Activated CD4-positive, alpha-beta memory T cell treated with anti-CD3 and anti-CD28 coated beads, Interleukin-2, amount 10 ng/mL, durations not matched to agents 7 days and 5 days (primary cell): ENCODE measurements around the gene LRRC10B. TPM values are rescaled to one million over a fixed set of nuclear protein-coding genes. Genes with fewer than 3 reads are reported as not detected.
A peak's percentile ranks its signal among the peaks of the same experiment; 100 is the strongest.

Source experiments
- CTCF ChIA-PET: fragments of 350-600 bp; sonication (Branson Sonifier 250); formaldehyde crosslinking; loops from one replicate; lab custom pipeline; 2021; ENCODE audit warnings: antibody characterized with exemption, inconsistent platforms; lab: Charles Lee
- POLR2A ChIA-PET: fragments of 350-600 bp; sonication (Branson Sonifier 250); formaldehyde crosslinking; loops from one replicate; lab custom pipeline; 2021; ENCODE audit warnings: antibody characterized with exemption; lab: Charles Lee
- DNase-seq: peaks from one replicate; pipeline ENCODE4 v3.0.0-alpha.2; 2020
- H3K27ac Mint-ChIP-seq: one replicate; pipeline ENCODE4 v1.8.0; 2021; ENCODE audit warnings: mild to moderate bottlenecking, mixed read lengths
- H3K27me3 Mint-ChIP-seq: one replicate; pipeline ENCODE4 v1.8.0; 2021; ENCODE audit warnings: mixed read lengths
- H3K36me3 Mint-ChIP-seq: one replicate; pipeline ENCODE4 v1.8.0; 2021; ENCODE audit warnings: low read depth, mixed read lengths
- H3K4me1 Mint-ChIP-seq: one replicate; pipeline ENCODE4 v1.8.0; 2021; ENCODE audit warnings: mixed read lengths
- H3K4me3 Mint-ChIP-seq: one replicate; pipeline ENCODE4 v1.8.0; 2021; ENCODE audit warnings: mild to moderate bottlenecking, mixed read lengths
- H3K9me3 Mint-ChIP-seq: one replicate; pipeline ENCODE4 v1.8.0; 2021; ENCODE audit warnings: mixed read lengths
- total RNA-seq, 2 experiments: library from RNA; stranded (reverse); gene quantifications; one replicate each; pipeline ENCODE4 v1.2.3, GENCODE V29; 2021

Gene LRRC10B
- total RNA-seq, 2 experiments from 2014 or later, result 0.13 TPM; not detected in 1

- CTCF ChIA-PET, result interaction anchor here (0.9 to 2.1 kb wide), 7 partner anchors 11 to 106 kb away, joined by 3 to 10 read pairs (median 4); no protein-coding TSS in a partner anchor
- POLR2A ChIA-PET, result no interaction called here
- Mint-ChIP-seq H3K4me1 (no peaks in the 10 kb centered on the region), H3K4me3 (no peak overlapping the region), H3K27me3 (peaks cover 3% of the 10 kb centered on the region), H3K9me3 (no peaks in the 10 kb centered on the region), H3K27ac (no peak overlapping the region), H3K36me3 (no peaks in the 10 kb centered on the region)
- peak; percentile 51 for DNase-seq
These were observed 23.8 kb downstream of the LRRC10B start for GRCh38 chr11:61532134-61533038.

- H3K4me3 Mint-ChIP-seq, result no peak overlapping the region
- H3K27ac Mint-ChIP-seq, result no peak overlapping the region
- ChIA-PET POLR2A (no interaction called here), CTCF (interaction anchor here (0.6 to 1.1 kb wide), 2 partner anchors 56 to 133 kb away, joined by 3 to 6 read pairs; no protein-coding TSS in a partner anchor)
- DNase-seq, result no peak
- H3K9me3 Mint-ChIP-seq, result no peaks in the 10 kb centered on the region
- H3K36me3 Mint-ChIP-seq, result no peaks in the 10 kb centered on the region
- H3K4me1 Mint-ChIP-seq, result no peaks in the 10 kb centered on the region
- no peaks in the 10 kb centered on the region for H3K27me3 Mint-ChIP-seq
These were observed 24.5 kb downstream of the LRRC10B start for GRCh38 chr11:61533039-61533375.

DNA sequence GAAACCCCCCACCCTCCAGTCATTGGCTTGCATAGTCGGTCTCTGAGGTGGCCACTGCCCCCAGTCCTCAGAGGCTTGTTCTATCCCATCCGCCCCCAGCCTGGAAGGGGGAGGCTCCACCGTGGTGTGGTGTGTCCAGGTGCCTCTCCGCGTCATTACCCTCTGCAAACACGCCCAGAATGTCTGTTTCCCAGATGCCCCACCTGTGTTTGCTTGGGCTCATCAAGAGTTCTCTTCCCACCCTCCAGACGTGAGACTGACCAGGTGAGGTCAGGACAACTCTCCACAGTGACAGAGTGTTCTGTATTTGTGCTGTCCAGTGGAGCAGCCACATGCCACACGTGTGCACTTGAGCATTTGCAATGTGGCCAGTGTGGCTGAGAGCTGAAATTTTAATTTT is 24.9 kb downstream of the LRRC10B start:
- no peaks in the 10 kb centered on the region for H3K36me3 Mint-ChIP-seq
- CTCF ChIA-PET, result interaction anchor here (0.6 kb wide), 1 partner anchor 133 kb away, joined by 6 read pairs; no protein-coding TSS in a partner anchor
- H3K27me3 Mint-ChIP-seq, result no peaks in the 10 kb centered on the region
- POLR2A ChIA-PET, result no interaction called here
- H3K27ac Mint-ChIP-seq, result no peak overlapping the region
- H3K9me3 Mint-ChIP-seq, result no peaks in the 10 kb centered on the region
- no peak overlapping the region for H3K4me3 Mint-ChIP-seq
- no peaks in the 10 kb centered on the region for H3K4me1 Mint-ChIP-seq
- no peak for DNase-seq

GRCh38 chr11:61534025-61534932 is 25.7 kb downstream of the LRRC10B start:
- H3K9me3 Mint-ChIP-seq, result no peaks in the 10 kb centered on the region
- H3K27ac Mint-ChIP-seq, result no peak overlapping the region
- DNase-seq, result no peak
- H3K27me3 Mint-ChIP-seq, result peaks cover 3% of the 10 kb centered on the region
- no peaks in the 10 kb centered on the region for H3K4me1 Mint-ChIP-seq
- POLR2A ChIA-PET, result no interaction called here
- CTCF ChIA-PET, result no interaction called here
- H3K4me3 Mint-ChIP-seq, result no peak overlapping the region
- H3K36me3 Mint-ChIP-seq, result no peaks in the 10 kb centered on the region

GRCh38 chr11:61534933-61535839 is 26.6 kb downstream of the LRRC10B start:
- ChIA-PET POLR2A (no interaction called here), CTCF (no interaction called here)
- Mint-ChIP-seq H3K27me3 (peaks cover 7% of the 10 kb centered on the region), H3K27ac (no peak overlapping the region), H3K4me1 (no peaks in the 10 kb centered on the region), H3K36me3 (no peaks in the 10 kb centered on the region), H3K4me3 (no peak overlapping the region), H3K9me3 (no peaks in the 10 kb centered on the region)
- no peak for DNase-seq

DNA sequence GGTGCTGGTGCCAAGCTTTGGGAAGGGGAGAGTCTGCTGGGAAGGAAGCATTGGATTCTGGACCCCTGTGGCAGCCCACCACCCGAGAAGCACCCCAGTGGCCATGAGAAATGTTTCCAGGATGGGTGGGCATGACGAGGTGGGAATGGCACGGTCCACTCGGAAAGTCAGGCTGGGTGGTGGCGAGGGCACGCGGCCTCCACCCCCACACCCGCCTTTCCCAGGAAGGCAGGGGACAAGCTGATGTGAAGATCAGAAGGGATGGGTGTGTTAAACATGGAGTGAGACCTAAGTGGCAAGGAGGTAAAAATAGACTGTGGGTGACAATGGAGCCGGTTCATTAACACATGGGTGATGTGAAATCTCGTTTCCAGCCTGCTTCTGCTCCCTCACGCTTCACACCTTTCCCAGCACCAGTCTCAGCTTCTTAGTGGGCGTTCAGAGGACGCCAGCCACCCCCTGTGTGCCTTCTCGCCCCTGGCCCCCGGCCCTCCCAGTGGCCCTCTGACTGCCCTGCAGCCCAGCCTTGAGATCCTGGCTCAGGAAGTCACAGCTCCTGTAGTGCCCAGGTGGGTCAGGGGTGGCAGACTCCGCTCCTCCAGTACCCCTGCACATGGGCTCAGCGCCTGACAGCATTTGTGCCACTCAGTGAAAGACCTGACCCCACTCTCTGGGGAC is 27.6 kb downstream of the LRRC10B start:
- Mint-ChIP-seq H3K9me3 (no peaks in the 10 kb centered on the region), H3K36me3 (no peaks in the 10 kb centered on the region), H3K4me3 (no peak overlapping the region), H3K27ac (no peak overlapping the region), H3K27me3 (peaks cover 7% of the 10 kb centered on the region), H3K4me1 (no peaks in the 10 kb centered on the region)
- ChIA-PET POLR2A (no interaction called here), CTCF (no interaction called here)
- no peak for DNase-seq

DNA sequence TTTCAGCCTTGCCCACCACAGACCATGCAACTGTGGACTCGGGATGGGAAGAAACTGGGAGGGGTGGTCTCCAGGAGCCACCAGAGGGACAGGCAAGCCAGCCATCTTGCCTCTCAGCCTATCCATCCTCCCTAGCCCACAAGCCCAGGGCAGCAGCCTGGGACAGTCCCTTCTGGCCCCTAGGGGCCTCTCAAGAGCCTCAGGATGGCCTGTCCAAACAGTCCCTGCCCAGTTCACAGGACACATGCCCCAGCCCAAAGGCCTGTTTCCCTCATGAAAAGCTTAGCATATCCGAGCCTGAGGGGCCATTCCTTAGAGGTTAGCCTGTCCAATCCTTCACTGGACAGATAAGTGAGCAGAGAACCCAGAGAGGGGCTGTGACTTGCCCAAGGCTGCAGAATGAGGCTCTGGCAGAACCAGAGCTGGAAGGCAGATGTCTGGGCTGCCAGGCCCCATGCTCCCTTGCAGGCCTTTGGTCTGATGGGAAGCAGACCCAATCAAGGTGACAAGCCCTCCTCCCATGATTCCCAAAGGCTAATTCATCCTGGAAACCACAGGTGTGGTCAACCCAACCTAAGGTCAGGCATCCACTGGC is 28.2 kb downstream of the LRRC10B start:
- Mint-ChIP-seq H3K27me3 (peaks cover 7% of the 10 kb centered on the region), H3K36me3 (no peaks in the 10 kb centered on the region), H3K27ac (no peak overlapping the region), H3K9me3 (no peaks in the 10 kb centered on the region), H3K4me3 (no peak overlapping the region), H3K4me1 (no peaks in the 10 kb centered on the region)
- POLR2A ChIA-PET, result no interaction called here
- DNase-seq, result no peak
- CTCF ChIA-PET, result no interaction called here

DNA sequence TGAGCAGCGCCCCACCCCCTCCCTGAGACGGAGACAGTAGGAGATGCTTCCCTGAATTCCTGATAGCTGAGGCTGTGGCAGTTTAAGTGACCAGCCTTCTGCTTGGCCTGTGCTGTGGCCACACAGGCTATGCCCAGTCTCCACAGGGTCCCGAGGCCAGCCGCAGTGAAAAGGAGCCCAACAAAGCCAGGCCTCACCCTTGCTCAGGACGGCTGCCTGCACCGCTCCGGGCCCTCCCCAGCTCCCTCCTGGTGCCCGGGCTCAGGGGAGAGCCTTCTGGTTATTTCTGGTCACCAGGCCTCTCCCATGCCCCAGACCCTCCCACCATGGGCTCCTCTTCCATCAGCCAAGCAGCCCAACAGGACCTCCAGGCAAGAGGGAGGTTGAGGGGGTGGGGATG is 28.8 kb downstream of the LRRC10B start:
- no peaks in the 10 kb centered on the region for H3K36me3 Mint-ChIP-seq
- H3K4me3 Mint-ChIP-seq, result no peak overlapping the region
- no peaks in the 10 kb centered on the region for H3K4me1 Mint-ChIP-seq
- DNase-seq, result no peak
- CTCF ChIA-PET, result no interaction called here
- no peak overlapping the region for H3K27ac Mint-ChIP-seq
- no peaks in the 10 kb centered on the region for H3K9me3 Mint-ChIP-seq
- POLR2A ChIA-PET, result no interaction called here
- peaks cover 7% of the 10 kb centered on the region for H3K27me3 Mint-ChIP-seq

DNA sequence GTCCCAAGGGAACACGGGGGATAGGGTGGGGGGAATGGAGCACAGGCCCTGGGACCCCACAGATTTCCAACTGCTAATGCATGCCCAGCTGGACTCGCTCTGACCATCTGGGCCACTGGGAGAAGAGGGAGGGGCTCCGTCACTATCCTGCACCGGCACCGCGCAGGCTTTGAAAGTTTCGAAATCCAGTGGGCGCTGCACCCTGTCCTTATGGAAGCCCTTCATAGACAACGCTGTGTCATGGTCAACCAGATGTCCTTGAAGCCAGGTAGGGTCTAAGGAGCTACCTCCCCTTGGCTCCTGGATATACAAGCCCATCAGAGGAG is 30.1 kb downstream of the LRRC10B start:
- CTCF ChIA-PET, result no interaction called here
- Mint-ChIP-seq H3K27me3 (peaks cover 7% of the 10 kb centered on the region), H3K4me1 (no peaks in the 10 kb centered on the region), H3K9me3 (no peaks in the 10 kb centered on the region), H3K4me3 (no peak overlapping the region), H3K36me3 (no peaks in the 10 kb centered on the region), H3K27ac (no peak overlapping the region)
- DNase-seq, result no peak
- POLR2A ChIA-PET, result no interaction called here

- Mint-ChIP-seq H3K4me1 (no peaks in the 10 kb centered on the region), H3K4me3 (no peak overlapping the region), H3K36me3 (no peaks in the 10 kb centered on the region), H3K27me3 (peaks cover 7% of the 10 kb centered on the region), H3K9me3 (no peaks in the 10 kb centered on the region), H3K27ac (no peak overlapping the region)
- CTCF ChIA-PET, result interaction anchor here (1.2 to 1.7 kb wide), 2 partner anchors 22 to 30 kb away, joined by 4 to 5 read pairs; partner anchors contain the start of gene LRRC10B
- no peak for DNase-seq
- POLR2A ChIA-PET, result no interaction called here
These were observed 30.5 kb downstream of the LRRC10B start for GRCh38 chr11:61539006-61539405.

DNA sequence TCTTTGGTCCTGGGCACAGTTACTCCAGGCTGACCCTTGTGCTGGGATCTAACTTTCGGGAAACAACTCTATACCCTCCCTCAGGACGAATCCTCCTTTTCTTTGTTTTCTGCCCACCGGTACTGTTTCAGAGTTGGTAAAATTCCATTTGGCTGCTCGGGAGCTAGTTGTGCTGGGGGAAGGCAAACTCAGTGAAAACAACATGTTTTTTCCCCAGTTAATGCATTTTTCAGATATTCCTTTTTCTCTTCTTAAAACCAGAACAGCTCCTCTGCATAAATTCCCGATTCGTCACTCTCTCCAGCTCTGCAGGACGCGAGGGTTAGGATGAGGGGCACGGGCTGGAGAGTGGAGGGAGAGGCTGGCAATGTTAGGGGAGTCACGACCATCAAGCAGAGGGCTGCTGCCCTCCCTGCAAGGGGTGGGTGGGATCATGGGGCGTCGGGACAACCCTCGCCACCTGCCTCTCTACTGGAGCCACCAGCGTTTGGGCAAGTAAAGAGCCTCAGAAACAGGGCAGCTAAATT is 31.3 kb downstream of the LRRC10B start:
- Mint-ChIP-seq H3K4me1 (no peaks in the 10 kb centered on the region), H3K4me3 (no peak overlapping the region), H3K27me3 (peaks cover 7% of the 10 kb centered on the region), H3K36me3 (no peaks in the 10 kb centered on the region), H3K9me3 (no peaks in the 10 kb centered on the region), H3K27ac (no peak overlapping the region)
- DNase-seq, result no peak
- CTCF ChIA-PET, result interaction anchor here (1.2 to 1.7 kb wide), 2 partner anchors 23 to 31 kb away, joined by 4 to 5 read pairs; partner anchors contain the start of gene LRRC10B
- POLR2A ChIA-PET, result no interaction called here
